T-helper 2 cell treated with Interferon-gamma antibody and Interleukin-4, amounts not matched to agents 5 μg/mL and 100 μg/mL, for 36 hours (primary cell): Measurements from ENCODE around the gene WDR7.

Source experiments
- DNase-seq: peaks from one replicate; pipeline ENCODE4 v3.0.0; 2021; ENCODE audit warnings: low spot score
- H3K27ac Mint-ChIP-seq: one replicate; pipeline ENCODE4 v1.8.0; 2021; ENCODE audit warnings: mild to moderate bottlenecking, mixed read lengths
- H3K27me3 Mint-ChIP-seq: one replicate; pipeline ENCODE4 v1.8.0; 2021; ENCODE audit warnings: low read depth, mixed read lengths
- H3K36me3 Mint-ChIP-seq: one replicate; pipeline ENCODE4 v1.8.0; 2021; ENCODE audit warnings: low read depth, mixed read lengths
- H3K4me1 Mint-ChIP-seq: one replicate; pipeline ENCODE4 v1.8.0; 2021; ENCODE audit warnings: low read depth, mixed read lengths
- H3K4me3 Mint-ChIP-seq: one replicate; pipeline ENCODE4 v1.8.0; 2022; ENCODE audit warnings: mild to moderate bottlenecking, moderate library complexity, mixed read lengths
- H3K9me3 Mint-ChIP-seq: one replicate; pipeline ENCODE4 v1.8.0; 2021; ENCODE audit warnings: mixed read lengths

Gene WDR7

DNA sequence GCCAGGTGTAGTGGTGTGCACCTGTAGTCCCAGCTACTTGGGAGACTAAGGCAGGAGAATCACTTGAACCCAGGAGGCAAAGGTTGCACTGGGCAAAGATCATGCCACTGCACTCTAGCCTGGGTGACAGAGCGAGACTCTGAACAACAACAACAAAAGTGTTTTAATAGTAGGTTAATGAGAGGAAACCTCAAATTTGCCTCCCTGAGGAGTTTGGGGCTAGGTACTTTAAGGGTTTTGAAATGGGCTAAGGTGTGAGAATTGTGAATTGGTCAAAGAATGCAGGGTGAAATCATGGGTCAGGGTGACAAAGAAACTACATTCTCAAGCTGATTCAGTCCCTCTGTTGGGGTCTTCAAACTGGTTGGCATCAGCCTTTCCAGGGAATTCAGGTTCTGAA lies 435.0 kb downstream of the WDR7 start:
- no peak for DNase-seq
- H3K4me3 Mint-ChIP-seq: no peak overlapping the region
- H3K27ac Mint-ChIP-seq: no peak overlapping the region
- peaks cover 2% of the 10 kb centered on the region for H3K36me3 Mint-ChIP-seq
- H3K4me1 Mint-ChIP-seq: peaks cover 17% of the 10 kb centered on the region
- H3K27me3 Mint-ChIP-seq: peaks cover 13% of the 10 kb centered on the region
- peaks cover 25% of the 10 kb centered on the region for H3K9me3 Mint-ChIP-seq
